NB4 (cell line): Measurements from ENCODE around the gene PRH2.

Source experiments
- DNase-seq: peaks from one replicate; pipeline ENCODE4 v3.0.0; 2010; ENCODE audit warnings: low read depth
- H3K4me3 ChIP-seq: one replicate; pipeline ENCODE4 v1.5.1; 2011; ENCODE audit warnings: mild to moderate bottlenecking, low read depth, low read length, moderate library complexity
- MYC ChIP-seq: IDR thresholded peaks from 2 replicates; pipeline ENCODE4 v1.6.1; 2011; ENCODE audit warnings: low read depth, low read length
- POLR2A ChIP-seq: IDR thresholded peaks from 2 replicates; pipeline ENCODE4 v1.6.1; 2011; ENCODE audit warnings: mild to moderate bottlenecking; ENCODE audit not compliant: insufficient read length; ENCODE audit errors: extremely low read depth
- TF ChIP-seq, protein P1 (sequence below): IDR thresholded peaks from one replicate; pipeline ENCODE4 v1.5.1; 2012; ENCODE audit warnings: low read depth, low read length
- TF ChIP-seq, protein P2 (sequence below): IDR thresholded peaks from 2 replicates; pipeline ENCODE4 v1.6.1; 2011; ENCODE audit warnings: low read depth, low read length

Gene PRH2

DNA sequence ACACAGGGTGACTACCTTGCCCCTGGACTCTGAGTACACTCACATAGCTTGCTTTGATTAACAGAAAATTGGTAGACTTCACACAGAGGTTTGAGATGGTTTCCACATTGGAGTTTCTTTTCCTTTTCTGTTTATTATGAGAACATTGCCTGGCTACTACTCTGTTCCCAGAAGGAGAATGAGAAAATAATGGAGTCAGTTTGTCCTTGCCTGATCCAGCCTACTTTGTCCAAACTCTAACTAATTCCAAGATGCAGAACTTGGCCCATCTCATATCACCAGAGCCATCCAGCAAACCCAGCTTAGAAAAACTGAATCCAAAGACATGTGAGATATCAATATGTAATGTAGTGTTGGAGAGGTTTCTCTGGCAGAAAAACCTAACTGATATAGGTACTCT is 37.3 kb downstream of the PRH2 start:
- H3K4me3 ChIP-seq = no peak overlapping the region
- TF ChIP-seq, protein P1, sequence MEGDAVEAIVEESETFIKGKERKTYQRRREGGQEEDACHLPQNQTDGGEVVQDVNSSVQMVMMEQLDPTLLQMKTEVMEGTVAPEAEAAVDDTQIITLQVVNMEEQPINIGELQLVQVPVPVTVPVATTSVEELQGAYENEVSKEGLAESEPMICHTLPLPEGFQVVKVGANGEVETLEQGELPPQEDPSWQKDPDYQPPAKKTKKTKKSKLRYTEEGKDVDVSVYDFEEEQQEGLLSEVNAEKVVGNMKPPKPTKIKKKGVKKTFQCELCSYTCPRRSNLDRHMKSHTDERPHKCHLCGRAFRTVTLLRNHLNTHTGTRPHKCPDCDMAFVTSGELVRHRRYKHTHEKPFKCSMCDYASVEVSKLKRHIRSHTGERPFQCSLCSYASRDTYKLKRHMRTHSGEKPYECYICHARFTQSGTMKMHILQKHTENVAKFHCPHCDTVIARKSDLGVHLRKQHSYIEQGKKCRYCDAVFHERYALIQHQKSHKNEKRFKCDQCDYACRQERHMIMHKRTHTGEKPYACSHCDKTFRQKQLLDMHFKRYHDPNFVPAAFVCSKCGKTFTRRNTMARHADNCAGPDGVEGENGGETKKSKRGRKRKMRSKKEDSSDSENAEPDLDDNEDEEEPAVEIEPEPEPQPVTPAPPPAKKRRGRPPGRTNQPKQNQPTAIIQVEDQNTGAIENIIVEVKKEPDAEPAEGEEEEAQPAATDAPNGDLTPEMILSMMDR = no peak
- TF ChIP-seq POLR2A = no peak
- no peak for DNase-seq

DNA sequence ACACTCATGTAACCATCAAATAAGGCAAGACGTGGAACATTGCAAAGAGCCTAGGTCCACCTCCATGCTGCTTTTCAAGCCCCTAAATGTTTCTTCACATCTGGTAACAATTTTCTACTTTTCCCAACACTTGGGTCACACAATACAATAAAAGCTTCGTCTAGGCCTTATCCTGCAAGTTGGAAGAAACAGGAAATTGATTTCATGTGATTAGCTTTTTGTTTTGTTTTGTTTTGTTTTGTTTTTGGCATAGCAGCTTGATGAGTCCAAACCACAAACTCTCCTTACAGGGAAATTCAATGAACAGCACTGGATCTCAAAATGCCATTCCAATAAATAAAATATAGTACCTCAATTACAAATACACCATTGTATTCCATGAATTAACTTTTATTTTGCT is 38.4 kb downstream of the PRH2 start:
- TF ChIP-seq MYC (no peak), POLR2A (no peak)
- TF ChIP-seq, protein P1 = no peak
- TF ChIP-seq, protein P2, sequence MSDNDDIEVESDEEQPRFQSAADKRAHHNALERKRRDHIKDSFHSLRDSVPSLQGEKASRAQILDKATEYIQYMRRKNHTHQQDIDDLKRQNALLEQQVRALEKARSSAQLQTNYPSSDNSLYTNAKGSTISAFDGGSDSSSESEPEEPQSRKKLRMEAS = no peak
- no peak for DNase-seq
- no peak overlapping the region for H3K4me3 ChIP-seq

DNA sequence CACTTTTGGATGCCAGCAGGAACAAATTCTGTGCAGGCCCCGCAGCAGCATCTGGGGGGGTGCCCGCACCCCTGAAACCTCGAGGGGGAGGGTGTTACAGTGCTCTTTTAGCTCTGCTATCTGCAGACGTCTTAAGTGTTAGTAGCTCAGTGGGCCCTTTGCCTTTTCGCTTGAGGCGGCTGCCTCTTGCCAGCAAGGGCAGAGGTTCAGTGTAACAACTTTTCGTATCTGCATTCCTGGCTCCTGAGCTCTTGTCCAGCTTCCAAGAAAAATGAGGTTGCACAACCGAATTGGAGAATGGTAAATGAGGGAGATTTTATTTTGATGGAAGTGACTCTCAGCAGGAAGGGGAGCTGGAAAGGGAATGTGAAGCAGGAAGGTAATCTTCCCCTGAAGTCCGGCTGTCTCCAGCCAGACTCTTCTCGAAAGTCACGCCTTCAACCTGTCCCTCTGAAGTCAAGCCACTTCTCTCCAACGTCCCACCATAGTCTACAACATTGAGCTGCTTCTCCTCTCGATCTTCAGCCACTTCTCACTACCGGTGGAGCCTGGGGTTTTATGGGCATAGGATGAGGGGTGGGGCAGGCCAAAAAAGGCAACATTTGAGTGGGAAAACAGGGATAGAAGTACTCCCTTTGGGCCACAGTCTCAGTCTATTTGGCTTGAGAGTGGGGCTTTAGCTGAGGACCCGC is 39.9 kb downstream of the PRH2 start:
- no peak for DNase-seq
- no peak for TF ChIP-seq MYC
- no peak overlapping the region for H3K4me3 ChIP-seq

DNA sequence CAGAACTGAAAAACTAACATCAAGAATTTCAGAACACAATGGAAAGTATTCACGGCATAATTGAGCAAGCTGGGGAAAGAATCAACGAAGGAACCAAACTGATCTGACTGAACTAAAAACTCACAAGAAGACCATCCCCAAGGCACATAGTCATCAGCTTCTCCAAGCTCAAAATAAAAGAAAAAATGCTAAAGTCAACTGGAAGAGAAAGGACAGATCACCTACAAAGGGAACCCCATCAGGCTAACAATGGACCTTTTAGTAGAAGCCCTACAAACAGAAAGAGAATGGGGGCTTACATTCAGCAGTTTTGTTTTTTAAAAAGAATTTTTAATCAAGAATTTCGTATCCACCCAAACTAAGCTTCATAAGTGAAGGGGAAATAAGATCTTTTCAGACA is 45.9 kb downstream of the PRH2 start:
- H3K4me3 ChIP-seq = no peak overlapping the region
- no peak for DNase-seq
- no peak for TF ChIP-seq POLR2A
- TF ChIP-seq, protein P2 = no peak
- TF ChIP-seq MYC = no peak
- TF ChIP-seq, protein P1 = no peak

DNA sequence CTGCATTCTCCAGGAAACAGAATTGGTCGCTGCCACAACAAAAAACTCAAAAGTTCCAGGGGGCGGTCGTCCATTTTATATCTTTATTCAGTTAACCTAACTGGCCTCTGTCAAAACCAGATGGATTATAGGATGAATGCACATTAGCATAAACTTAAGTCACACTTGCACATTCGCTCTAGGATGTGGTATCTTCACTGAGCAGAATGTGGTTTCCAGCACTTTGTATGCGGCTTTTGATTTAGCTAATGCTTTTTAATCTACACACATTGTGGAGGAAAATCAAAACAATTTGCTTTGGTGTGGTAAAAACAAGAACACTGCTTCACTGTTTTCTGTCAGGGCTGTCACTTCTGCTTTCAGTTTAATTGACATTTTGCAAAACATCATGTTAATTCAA is 53.2 kb downstream of the PRH2 start:
- no peak overlapping the region for H3K4me3 ChIP-seq
- TF ChIP-seq MYC (no peak), POLR2A (no peak)
- TF ChIP-seq, protein P1 = no peak
- TF ChIP-seq, protein P2 = no peak
- no peak for DNase-seq
